Activated CD4-positive, CD25-positive, alpha-beta regulatory T cell (primary cell): ENCODE results near the gene PLCB1.
"Not testable (repeated sequence)": the region's sequence is repeated elsewhere in the genome, so short reads cannot be mapped to it uniquely, and the experiment has no call there.

Source experiments
- DNase-seq, 4 experiments: peaks; one replicate each; lab custom pipeline; 2025; lab: John Stamatoyannopoulos, UW

The PLCB1 gene

DNA sequence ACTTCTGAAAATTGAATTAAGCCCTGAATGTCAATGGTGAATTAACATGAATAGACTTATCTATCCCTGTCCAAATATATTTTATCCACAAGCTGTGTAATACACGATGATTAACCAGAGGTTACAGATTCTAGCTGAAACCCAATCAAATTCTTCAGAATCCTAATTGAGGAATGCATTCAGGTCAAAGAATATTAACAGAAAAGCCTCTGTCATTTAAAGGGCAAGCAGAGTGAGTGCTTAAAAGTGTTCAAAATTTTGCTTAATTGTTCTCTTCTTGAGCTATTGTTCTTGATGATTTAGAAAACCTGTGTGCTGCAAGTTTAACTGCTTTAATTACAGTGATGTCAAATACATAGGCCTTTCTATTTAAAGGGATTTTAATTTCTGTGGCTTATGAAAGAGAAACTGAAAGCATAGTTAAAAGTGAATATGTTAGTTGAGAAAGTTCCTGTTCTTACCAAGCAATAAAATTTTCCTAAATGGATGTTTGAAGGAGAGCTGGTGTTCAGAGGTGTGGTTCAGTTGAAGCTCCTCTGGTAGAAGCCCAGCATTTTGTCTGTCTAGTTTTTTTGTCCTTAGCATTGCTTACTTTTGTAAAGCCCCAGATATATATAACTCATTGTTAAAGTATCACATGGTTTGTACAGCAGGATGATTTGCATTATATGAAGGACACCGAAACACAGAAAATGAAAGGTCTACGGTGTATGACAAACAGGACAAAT is 470.5 kb downstream of the PLCB1 start:
- DNase-seq: no peak

GRCh38 chr20:8608470-8608869 is 476.4 kb downstream of the PLCB1 start:
- no peak for DNase-seq

GRCh38 chr20:8616792-8617191 is 484.7 kb downstream of the PLCB1 start:
- DNase-seq: no peak

- no peak for DNase-seq
These were observed 488.9 kb downstream of the PLCB1 start for GRCh38 chr20:8621001-8621400.

GRCh38 chr20:8624046-8624445 is 492.0 kb downstream of the PLCB1 start:
- no peak for DNase-seq

DNA sequence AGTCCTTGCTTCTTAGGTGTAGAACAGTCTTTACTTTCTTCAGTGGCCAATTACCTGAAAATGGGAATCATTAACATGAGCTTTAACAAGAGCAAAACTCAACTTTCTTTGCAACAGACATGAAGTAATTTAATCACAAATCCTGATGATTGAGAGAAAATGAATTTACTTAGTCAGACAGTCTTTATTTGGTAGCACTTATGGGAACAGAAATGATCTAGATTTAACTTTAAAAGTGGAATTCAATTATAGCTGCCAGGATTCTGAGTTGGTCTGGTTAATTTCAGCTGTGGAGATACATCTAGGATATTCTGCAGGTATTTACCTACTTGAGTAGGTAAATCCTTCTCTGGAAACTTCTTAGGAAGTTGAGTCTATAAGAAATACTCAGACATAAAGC is 492.6 kb downstream of the PLCB1 start:
- DNase-seq: no peak

GRCh38 chr20:8627340-8628004 is 495.4 kb downstream of the PLCB1 start:
- no peak for DNase-seq

DNA sequence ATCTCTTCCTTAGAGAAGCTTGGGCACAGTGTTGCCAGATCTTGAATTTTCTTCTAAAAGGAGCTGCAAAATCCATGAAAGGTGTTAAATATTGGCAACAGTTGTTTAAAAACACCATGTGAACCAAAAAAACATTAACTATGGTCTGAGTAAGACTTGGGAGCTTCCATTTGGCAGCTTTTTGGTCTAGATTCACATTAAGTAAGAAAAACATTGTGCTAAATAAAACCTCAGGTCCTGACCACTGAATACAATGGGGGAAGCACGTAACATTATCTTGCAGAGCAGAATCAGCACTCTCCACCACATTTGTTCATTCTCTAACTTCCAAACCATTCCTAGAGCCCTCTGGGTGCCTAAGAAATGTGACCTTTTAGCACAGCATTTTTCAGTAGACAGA is 499.2 kb downstream of the PLCB1 start:
- no peak for DNase-seq

- DNase-seq: no peak
These were observed 501.3 kb downstream of the PLCB1 start for GRCh38 chr20:8633366-8633765.

DNA sequence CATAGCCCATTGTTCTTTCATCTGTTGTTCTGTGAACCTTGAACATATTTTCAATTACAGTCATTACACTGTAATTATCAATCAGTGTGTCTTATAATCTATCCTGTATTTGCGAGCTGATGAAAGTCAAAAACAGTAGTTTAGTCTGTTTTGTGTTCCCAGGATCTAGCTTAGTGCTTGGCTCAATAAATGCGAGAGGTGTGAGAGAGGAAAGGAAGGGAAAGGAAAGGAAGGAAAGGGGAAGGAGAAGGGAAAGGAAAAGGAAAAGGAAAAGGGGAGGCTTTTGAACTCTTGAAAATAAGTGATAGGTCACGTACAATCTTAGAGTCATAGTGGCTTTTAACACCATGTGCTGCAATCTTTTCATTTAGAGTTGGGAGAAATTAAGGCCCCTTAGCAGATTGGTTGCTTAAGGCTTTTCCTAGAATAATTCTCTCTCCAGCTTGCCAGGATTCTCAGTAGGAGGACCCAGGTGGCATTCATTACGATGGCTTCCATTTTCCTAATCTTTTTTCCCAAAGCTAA is 503.0 kb downstream of the PLCB1 start:
- DNase-seq: no peak

DNA sequence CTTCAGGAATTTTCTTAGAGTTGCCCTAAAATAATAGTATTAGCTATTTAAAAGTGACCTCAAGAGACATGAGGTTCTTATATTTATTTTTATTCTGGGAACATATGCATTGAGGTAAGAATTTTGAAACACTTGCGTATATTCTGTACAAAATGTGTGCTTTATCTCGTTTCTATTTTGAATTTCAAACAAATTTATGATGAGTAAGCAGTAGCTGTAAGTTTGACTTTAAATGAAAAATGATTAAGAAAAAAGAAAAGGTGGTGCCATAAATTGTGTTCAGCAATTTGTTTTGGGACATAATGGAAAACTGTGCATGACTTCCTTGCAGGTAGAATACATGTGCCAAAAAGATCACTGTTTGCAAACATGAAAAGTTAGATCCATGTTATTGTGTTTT is 503.8 kb downstream of the PLCB1 start:
- no peak for DNase-seq

DNA sequence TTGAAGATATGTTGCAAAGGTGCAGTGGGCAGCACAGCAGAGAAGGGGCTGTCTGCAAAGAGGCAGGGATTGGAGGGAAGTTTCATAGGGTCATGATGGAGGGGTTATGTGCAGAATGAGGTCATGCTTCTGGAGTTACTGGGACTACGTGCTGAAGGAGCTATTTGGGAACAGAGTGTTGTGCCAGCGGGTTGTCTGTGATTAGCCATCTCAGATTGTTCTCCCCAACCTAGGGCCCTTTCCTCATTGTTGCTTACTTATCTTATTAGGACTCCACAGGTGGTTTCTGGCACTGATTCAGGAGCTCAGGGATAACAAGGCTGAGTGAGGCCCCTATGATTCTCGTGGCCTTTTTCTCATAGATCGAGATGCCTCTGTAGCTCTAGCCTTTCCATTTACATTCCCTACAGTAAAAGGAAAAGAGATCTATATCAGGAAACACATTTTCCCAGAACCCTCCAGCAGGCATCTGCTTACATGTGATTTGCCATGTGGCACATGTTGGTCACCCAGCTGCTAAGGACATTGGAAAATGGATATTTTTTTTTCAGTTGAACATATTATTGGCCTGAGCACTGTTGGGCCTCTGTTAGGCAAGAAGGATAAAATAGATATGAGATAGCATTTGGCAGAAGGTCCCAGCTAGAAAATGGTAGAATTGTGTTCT is 507.2 kb downstream of the PLCB1 start:
- DNase-seq: no peak

DNA sequence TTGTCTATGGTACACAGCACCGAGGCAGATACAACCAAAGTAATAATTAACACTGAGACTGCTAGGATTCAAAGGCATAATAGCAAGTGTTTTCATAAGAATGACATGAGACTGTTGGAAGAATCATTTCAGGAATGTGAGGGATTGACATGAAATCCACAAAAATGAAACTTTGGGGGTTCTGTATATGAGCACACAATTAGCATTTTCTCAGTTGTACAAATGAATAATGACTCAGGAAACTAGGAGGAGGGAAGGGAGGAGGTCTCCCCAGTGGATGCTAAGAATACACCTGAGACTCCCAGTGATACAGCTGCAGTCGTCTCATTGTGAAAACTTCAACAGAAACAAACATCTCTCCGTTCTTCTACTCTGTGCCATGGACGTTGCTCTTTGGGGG is 508.4 kb downstream of the PLCB1 start:
- DNase-seq: no peak

- DNase-seq: no peak
These were observed 510.2 kb downstream of the PLCB1 start for GRCh38 chr20:8642247-8642646.

DNA sequence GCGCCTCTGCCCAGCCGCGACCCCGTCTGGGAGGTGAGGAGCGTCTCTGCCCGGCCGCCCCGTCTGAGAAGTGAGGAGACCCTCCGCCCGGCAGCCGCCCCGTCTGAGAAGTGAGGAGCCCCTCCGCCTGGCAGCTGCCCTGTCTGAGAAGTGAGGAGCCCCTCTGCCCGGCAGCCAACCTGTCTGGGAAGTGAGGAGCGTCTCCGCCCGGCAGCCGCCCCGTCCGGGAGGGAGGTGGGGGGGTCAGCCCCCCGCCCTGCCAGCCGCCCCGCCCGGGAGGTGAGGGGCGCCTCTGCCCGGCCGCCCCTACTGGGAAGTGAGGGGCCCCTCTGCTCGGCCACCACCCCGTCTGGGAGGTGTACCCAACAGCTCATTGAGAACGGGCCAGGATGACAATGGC is 512.4 kb downstream of the PLCB1 start:
- DNase-seq: not testable (repeated sequence)

GRCh38 chr20:8645326-8645725 is 513.3 kb downstream of the PLCB1 start:
- no peak for DNase-seq

- no peak for DNase-seq
These were observed 514.0 kb downstream of the PLCB1 start for GRCh38 chr20:8646033-8646441.

- no peak for DNase-seq
These were observed 514.6 kb downstream of the PLCB1 start for GRCh38 chr20:8646716-8647115.

- DNase-seq: no peak
These were observed 515.9 kb downstream of the PLCB1 start for GRCh38 chr20:8647961-8648441.

GRCh38 chr20:8648466-8648865 is 516.4 kb downstream of the PLCB1 start:
- DNase-seq: no peak

DNA sequence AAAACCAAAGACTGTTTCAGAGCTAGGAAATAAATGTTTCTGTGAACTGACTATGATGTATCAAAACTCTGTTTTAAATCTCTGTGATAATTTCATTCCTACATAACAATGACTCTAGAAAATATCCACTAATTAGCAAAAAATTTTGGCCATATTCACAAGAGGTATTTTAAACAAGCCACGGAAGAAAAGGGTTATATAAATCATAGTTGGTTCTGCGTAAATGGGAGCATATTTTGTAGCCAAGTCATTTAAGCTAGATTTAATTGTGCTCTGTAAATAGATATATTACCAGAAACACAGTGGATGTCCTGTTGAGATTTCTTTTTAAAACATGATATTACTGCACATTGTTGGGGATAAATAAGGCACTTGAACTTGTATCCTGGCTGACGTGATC is 520.3 kb downstream of the PLCB1 start:
- DNase-seq: no peak

DNA sequence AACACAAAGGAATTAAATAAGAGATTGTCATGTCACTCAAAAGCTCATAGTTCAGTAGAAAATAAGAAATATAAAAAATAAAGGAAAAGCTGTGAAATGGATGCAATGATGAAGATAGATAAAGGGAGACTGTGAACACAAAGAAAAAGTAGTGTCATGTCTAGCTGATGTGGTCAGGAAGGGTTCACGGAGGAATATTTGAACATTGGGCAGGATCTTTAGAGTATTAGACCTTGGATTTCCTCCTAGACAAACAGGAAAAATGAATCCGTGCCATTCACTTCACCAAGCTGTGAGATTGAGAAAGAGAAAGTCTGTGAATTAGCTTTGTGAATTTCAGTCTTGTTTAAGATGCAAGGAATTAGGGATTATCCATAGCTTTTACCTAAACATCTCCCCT is 522.4 kb downstream of the PLCB1 start:
- DNase-seq: no peak

DNA sequence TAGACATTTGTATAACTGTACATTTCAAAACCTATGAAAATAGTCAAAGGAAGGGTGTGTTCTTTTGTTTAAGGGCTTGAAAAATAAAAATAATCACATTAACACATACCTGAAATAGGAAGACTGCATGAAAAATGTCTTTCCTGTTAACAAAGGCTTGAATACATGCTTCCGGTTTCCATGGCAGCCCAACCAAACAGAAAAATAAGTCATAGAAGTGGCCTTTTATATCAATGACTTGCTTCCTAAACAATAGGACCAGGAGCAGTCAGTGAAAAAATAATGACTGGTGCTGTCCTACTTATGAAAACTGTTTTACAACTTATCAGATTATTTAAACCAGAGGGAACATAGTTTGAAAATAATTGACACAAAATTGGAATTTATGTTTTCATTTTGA is 524.3 kb downstream of the PLCB1 start:
- DNase-seq: no peak
